DND-41 (cell line): ENCODE results near the gene PIGA.
A peak's percentile ranks its signal among the peaks of the same experiment; 100 is the strongest.

Experiments used
- ATAC-seq: fragments of 200-7000 bp; cut with Tn5 transposase; 3 replicates; pipeline ENCODE4 v1.9.1; 2021; ENCODE audit warnings: low read depth; ENCODE audit not compliant: insufficient read depth
- DNase-seq: peaks from one replicate; pipeline ENCODE4 v3.0.0-alpha.2; 2020
- H2AFZ ChIP-seq: 2 replicates; pipeline ENCODE4 v1.6.0; 2012; ENCODE audit warnings: low read depth, low read length
- H3K27ac ChIP-seq: 2 replicates; pipeline ENCODE4 v1.5.1; 2012; ENCODE audit warnings: low read length, inconsistent platforms
- H3K27me3 ChIP-seq: fragments of 200-600 bp; sonication (generic); 2 replicates; pipeline ENCODE4 v1.6.0; 2012; ENCODE audit warnings: low read length, mild to moderate bottlenecking, inconsistent platforms; ENCODE audit not compliant: insufficient read depth, poor library complexity
- H3K36me3 ChIP-seq: 2 replicates; pipeline ENCODE4 v1.5.1; 2012; ENCODE audit warnings: low read length, inconsistent platforms; ENCODE audit not compliant: insufficient read depth
- H3K4me1 ChIP-seq: 2 replicates; pipeline ENCODE4 v1.5.1; 2012; ENCODE audit warnings: mild to moderate bottlenecking, low read length; ENCODE audit not compliant: insufficient read depth
- H3K4me2 ChIP-seq: 2 replicates; pipeline ENCODE4 v1.6.0; 2012; ENCODE audit warnings: mild to moderate bottlenecking, moderate library complexity, low read length, inconsistent platforms; ENCODE audit not compliant: insufficient read depth
- H3K4me3 ChIP-seq, 2 experiments: fragments of 200-600 bp in 1 of 2; shearing (Covaris generic) in 1 of 2; 2 replicates each; pipeline ENCODE4 v1.5.1; 2012 to 2016; ENCODE audit warnings: inconsistent platforms in 2 of 2, low read length in 2 of 2, mild to moderate bottlenecking in 2 of 2, low read depth in 1 of 2, moderate library complexity in 1 of 2
- H3K79me2 ChIP-seq: 2 replicates; pipeline ENCODE4 v1.6.0; 2012; ENCODE audit warnings: low read length, inconsistent platforms; ENCODE audit not compliant: insufficient read depth
- H3K9ac ChIP-seq: 2 replicates; pipeline ENCODE4 v1.6.0; 2012; ENCODE audit warnings: low read depth, mild to moderate bottlenecking, inconsistent platforms, low read length, moderate library complexity
- H3K9me3 ChIP-seq: 2 replicates; pipeline ENCODE4 v1.5.1; 2012; ENCODE audit warnings: low read length, moderate library complexity, mild to moderate bottlenecking, inconsistent platforms; ENCODE audit not compliant: insufficient read depth, severe bottlenecking
- H4K20me1 ChIP-seq: 2 replicates; pipeline ENCODE4 v1.6.0; 2012; ENCODE audit warnings: low read length; ENCODE audit not compliant: insufficient read depth
- EZH2 ChIP-seq: IDR thresholded peaks from 3 replicates; pipeline ENCODE4 v1.6.1; 2012; ENCODE audit warnings: borderline replicate concordance, low read depth, mild to moderate bottlenecking, moderate library complexity, low read length, inconsistent platforms; ENCODE audit not compliant: severe bottlenecking
- TF ChIP-seq, protein P1 (sequence below): IDR thresholded peaks from 2 replicates; pipeline ENCODE4 v1.5.1; 2012; ENCODE audit warnings: borderline replicate concordance, low read length, moderate library complexity, mild to moderate bottlenecking; ENCODE audit not compliant: poor library complexity, severe bottlenecking; ENCODE audit errors: extremely low read depth

PIGA gene

DNA sequence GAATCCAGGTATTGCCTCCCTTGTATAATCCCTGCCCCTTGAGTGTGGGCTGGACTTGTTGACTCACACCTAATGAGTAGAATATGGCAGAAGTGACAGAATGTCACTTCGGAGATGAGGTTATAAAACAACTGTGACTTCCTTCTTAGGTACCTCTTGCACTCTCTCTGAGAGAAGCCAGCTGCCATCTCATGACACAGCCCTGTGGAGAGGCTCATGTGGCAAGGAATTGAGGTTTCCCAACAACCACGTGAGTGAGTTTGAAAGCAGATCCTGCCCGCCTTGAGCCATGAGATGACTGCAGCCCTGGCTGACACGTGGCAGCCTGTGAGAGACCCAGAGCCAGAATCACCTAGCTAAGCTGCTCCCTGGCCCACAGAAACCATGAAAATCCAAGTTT, 33.4 kb downstream of the PIGA start:
- no peaks in the 10 kb centered on the region for H4K20me1 ChIP-seq
- no peak overlapping the region for H3K4me2 ChIP-seq
- no peaks in the 10 kb centered on the region for H3K9me3 ChIP-seq
- TF ChIP-seq, protein P1, sequence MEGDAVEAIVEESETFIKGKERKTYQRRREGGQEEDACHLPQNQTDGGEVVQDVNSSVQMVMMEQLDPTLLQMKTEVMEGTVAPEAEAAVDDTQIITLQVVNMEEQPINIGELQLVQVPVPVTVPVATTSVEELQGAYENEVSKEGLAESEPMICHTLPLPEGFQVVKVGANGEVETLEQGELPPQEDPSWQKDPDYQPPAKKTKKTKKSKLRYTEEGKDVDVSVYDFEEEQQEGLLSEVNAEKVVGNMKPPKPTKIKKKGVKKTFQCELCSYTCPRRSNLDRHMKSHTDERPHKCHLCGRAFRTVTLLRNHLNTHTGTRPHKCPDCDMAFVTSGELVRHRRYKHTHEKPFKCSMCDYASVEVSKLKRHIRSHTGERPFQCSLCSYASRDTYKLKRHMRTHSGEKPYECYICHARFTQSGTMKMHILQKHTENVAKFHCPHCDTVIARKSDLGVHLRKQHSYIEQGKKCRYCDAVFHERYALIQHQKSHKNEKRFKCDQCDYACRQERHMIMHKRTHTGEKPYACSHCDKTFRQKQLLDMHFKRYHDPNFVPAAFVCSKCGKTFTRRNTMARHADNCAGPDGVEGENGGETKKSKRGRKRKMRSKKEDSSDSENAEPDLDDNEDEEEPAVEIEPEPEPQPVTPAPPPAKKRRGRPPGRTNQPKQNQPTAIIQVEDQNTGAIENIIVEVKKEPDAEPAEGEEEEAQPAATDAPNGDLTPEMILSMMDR, result no peak
- TF ChIP-seq EZH2, result no peak
- H3K27ac ChIP-seq, result no peak overlapping the region
- H2AFZ ChIP-seq, result peak overlapping the region; percentile 55
- no peaks in the 10 kb centered on the region for H3K27me3 ChIP-seq
- H3K79me2 ChIP-seq, result no peaks in the 10 kb centered on the region
- ATAC-seq, result peak; percentile 68
- DNase-seq, result peak; percentile 10
- no peak overlapping the region for H3K4me3 ChIP-seq
- H3K4me1 ChIP-seq, result no peaks in the 10 kb centered on the region
- H3K9ac ChIP-seq, result no peak overlapping the region
- no peaks in the 10 kb centered on the region for H3K36me3 ChIP-seq

DNA sequence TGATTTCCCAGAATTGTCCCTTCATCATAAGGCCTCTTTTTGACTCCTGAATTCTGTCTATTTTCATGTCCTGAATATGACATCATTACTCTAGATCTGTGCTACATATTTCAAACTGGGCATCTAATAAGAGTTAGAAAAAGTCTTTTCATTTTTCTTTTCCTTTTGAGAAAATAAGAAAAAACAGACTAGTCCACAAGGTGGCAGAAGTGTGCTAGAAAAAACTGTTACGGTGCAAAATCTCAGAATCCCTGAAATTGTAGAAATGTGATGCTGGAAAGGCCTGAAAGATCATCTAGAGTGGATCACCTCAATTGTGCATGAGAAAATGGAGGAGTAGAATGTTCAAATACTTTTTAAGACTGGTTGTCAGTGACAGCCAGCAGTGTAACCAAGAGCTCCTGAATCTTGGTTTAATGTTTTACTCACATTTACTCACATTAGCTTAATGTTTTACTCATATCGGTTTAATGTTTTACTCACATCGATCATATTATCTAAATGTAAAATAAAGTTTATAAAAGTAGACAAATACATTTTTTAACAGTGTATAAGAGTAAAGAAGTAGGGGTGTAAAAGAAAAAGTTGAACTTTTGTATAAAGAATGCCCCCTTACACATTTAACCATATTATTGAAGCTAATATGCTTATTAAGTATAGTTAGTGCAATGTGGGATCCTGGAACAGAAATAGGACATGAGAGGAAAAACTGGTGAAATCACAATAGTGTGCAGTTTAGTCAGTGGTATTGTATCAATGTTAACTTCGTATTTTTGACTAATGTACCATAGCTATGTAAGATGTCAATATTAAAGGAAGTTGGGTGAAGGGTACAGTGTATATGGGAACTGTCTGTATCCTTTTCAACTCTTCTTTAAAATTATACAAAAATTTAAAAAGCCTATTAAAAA, 35.1 kb downstream of the PIGA start:
- Histone ChIP-seq H3K4me3 (no peak overlapping the region), H3K27me3 (no peaks in the 10 kb centered on the region), H3K9ac (no peak overlapping the region), H3K79me2 (no peaks in the 10 kb centered on the region), H3K4me1 (no peaks in the 10 kb centered on the region), H3K9me3 (no peaks in the 10 kb centered on the region), H3K27ac (no peak overlapping the region), H4K20me1 (no peaks in the 10 kb centered on the region), H2AFZ (no peak overlapping the region), H3K4me2 (no peak overlapping the region), H3K36me3 (no peaks in the 10 kb centered on the region)
- TF ChIP-seq, protein P1, result peak; percentile 48
- no peak for TF ChIP-seq EZH2
- ATAC-seq (no peak), DNase-seq (no peak)

DNA sequence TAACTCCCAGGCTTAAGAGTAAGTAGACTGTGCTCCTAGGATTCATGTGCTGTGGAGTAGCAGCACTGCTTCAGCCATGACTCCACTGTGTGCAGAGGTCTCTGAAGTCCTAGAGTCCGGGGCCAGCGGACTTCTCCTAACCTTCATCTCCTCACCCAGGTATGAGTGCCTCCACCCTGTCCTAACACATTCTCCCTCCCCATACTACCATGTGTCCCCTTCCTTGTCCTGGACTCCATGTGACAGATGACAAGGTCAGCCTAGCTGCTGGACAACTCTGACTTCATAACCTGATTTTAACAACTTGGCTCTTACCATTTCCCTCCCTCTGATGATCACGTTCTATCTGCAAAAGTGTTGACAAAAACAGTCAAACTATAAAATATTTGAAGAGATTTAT, 36.5 kb downstream of the PIGA start:
- Histone ChIP-seq H3K36me3 (no peaks in the 10 kb centered on the region), H3K9me3 (no peaks in the 10 kb centered on the region), H3K9ac (no peak overlapping the region), H3K79me2 (no peaks in the 10 kb centered on the region), H3K27ac (no peak overlapping the region), H4K20me1 (no peaks in the 10 kb centered on the region), H3K4me2 (no peak overlapping the region), H3K4me1 (no peaks in the 10 kb centered on the region), H2AFZ (no peak overlapping the region), H3K4me3 (no peak overlapping the region), H3K27me3 (no peaks in the 10 kb centered on the region)
- ATAC-seq (no peak), DNase-seq (no peak)
- TF ChIP-seq EZH2, result no peak
- TF ChIP-seq, protein P1, result no peak
